GM19455 (cell line): ENCODE measurements around the gene TPRN.

Source experiments
- ATAC-seq: cut with Tn5 transposase; IDR thresholded peaks from one replicate; pipeline ENCODE4 v1.9.1; 2021; ENCODE audit not compliant: unreplicated experiment

Gene TPRN

GRCh38 chr9:137225699-137226331 lies 25.3 kb upstream of the TPRN start:
- ATAC-seq, result no peak

- ATAC-seq, result no peak
These were observed 24.5 kb upstream of the TPRN start, which contains the start of gene CYSRT1 for GRCh38 chr9:137224830-137225694. TSS of gene CYSRT1 (plus strand) at chr9:137225174. CDS start at chr9:137225622, 448 bp downstream.

DNA sequence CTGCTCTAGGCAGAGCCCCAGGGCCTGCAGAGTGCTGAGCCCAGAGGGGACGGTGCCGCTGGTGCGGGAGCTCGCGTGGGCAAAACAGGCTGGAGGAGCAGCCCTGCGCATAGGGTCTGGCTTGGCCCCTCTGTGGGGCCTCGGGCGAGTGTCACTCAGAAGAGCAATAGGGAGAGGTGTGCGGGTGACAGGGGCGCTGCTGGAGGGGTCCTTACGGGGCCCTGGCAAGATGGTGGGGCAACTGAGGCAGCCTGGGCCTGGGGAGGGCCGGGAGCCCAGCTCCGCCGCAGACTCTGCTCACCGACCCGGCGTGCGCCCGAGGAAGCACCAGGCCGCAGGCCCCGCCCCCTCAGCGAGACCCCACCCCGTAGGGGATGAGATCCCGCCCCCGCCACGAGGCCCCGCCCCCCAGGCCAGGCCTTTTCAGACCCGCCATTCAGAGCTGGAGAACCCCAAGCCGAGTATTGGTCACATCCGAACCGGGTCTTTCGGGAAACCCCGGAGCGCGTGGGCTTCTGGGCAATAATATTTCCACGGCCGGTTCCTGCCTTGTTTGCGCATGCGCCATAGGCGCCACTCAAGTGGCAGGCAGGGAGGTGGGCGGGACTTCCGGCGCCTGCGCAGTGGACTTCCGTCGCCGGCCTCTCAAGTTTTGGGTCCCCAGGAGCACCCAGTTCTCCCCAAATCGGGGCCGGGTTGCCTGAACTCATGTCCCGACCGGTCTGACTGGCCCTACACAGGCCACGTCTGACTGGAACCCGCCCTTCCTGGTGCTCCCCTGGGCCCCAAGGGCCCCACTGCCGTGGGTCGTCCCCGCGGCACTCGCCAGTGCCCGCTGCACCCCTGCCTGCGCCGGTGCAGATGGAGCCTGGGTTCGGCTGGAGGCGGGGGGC lies 22.8 kb upstream of the TPRN start:
- peak; percentile 74 for ATAC-seq

DNA sequence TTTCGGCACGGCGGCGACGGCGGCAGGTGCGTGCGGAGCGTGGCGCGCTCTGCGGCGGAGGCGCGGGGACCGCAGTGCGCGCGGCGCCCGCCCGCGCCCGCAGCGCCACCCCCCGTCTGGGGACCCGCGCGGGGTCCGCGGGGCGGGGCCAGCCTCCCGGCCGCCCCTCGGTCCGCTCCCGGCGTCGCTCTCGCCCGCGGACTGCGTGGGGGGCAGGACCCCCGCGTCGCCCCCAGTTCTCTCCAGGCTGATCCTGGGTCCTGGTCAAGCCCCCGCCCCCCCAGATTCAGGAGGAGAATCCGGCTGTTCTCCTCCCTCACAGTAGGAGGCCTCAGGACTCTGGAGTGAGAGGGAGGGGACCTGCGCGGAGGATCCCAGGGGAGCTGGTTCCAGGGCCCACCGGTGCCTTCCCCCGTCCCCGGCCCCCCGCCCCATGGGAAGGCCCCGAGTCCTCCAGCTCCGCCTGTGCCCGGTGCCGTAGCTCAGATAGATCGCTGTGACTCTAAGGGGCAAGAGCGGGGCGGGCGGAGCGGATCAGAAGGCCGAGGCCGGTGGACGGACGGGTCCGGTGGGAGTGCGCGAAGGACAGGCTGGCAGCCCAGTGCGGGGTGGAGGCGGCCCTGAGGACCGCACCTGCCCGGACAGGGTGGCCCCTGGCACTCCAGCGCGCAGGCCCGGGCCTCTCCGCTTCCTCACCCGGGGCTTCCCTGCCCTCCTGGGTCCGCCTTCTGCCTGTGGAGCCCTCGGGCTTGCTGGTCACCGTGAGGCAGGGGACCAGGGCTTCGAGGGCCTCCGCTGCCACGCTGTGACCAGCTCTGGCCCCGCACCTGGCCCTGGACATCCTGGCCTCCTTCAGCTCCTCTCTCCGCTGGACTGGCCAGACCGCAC lies 21.9 kb upstream of the TPRN start, which contains the start of gene RNF208:
TSS of gene RNF208 (minus strand) at position 51 of the 888 bp plus-strand sequence. CDS start 1,028 bp downstream, outside the sequence.
- peak; percentile 3 for ATAC-seq

- no peak for ATAC-seq
These were observed 21.1 kb upstream of the TPRN start for GRCh38 chr9:137221506-137222111.

DNA sequence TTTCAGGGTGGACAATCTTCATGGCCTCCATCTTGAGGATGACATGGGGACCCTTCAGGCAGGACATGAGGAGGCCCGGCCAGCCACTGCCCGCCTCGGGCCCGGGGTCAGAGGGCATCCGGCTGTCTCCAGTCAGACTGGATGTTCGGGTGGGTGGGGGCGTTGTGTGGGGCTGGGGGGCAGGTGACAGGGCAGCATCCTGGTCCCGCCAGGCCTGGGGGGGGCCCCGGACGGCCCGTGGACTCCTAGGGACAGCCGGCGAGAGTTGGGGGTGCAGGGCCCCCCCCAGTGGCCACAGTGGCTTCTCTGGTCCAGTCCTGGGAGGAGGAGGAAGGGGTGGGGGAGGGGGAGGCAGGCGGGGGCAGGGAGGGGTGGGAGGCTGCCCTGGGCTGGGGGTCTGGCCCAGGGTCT lies 20.6 kb upstream of the TPRN start:
- no peak for ATAC-seq

- no peak for ATAC-seq
These were observed 20.0 kb upstream of the TPRN start for GRCh38 chr9:137220317-137221094.

GRCh38 chr9:137219757-137220316 lies 19.3 kb upstream of the TPRN start:
- no peak for ATAC-seq

- no peak for ATAC-seq
These were observed 18.3 kb upstream of the TPRN start for GRCh38 chr9:137218754-137219271.

GRCh38 chr9:137218212-137218753 lies 17.7 kb upstream of the TPRN start:
- ATAC-seq, result no peak

- ATAC-seq, result no peak
These were observed 17.0 kb upstream of the TPRN start for GRCh38 chr9:137217276-137218211.

- no peak for ATAC-seq
These were observed 15.8 kb upstream of the TPRN start for GRCh38 chr9:137216188-137216965.

GRCh38 chr9:137215196-137215986 lies 14.8 kb upstream of the TPRN start:
- no peak for ATAC-seq

DNA sequence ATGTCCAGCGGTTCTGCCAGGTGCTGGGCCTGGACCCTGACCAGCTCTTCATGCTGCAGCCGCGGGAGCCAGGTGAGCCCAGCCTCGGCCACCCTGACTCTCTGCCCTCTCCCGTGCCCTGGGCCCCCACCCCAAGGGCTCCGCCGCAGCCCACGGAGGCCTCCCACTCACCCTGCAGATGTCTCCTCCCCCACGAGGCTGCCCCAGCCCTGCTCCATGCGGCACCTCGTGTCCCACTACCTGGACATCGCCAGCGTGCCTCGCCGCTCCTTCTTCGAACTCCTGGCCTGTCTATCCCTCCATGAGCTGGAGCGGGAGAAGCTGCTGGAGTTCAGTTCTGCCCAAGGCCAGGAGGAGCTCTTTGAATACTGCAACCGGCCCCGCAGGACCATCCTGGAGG lies 14.1 kb upstream of the TPRN start:
- ATAC-seq, result no peak
